Spleen (tissue), 11 donors: Measurements from ENCODE around the gene KCNJ12. TPM values are rescaled to one million over a fixed set of nuclear protein-coding genes. Genes with fewer than 3 reads are reported as not detected.
A peak's percentile ranks its signal among the peaks of the same experiment; 100 is the strongest.

ENCODE experiments used
- DNase-seq: peaks from one replicate; pipeline ENCODE4 v3.0.0-alpha.2; 2020
- H3K27ac ChIP-seq, 8 donors: fragments of 200-600 bp; sonication (generic) in 7 of 8; 1 replicate in 4 of 8; 2 replicates in 4 of 8; pipeline versions ENCODE4 v1.5.0 to v1.8.0; 2016 to 2021; ENCODE audit warnings: inconsistent platforms in 4 of 8, mild to moderate bottlenecking in 4 of 8, moderate library complexity in 1 of 8
- H3K27me3 ChIP-seq, 7 donors: fragments of 200-600 bp; sonication (generic) in 6 of 7; replicated peaks in 1 of 7; 1 replicate in 4 of 7; 2 replicates in 3 of 7; pipeline versions ENCODE4 v1.5.0 to v1.8.0; 2016 to 2021; ENCODE audit warnings: inconsistent platforms in 3 of 7, mild to moderate bottlenecking in 1 of 7
- H3K36me3 ChIP-seq, 6 donors: fragments of 200-600 bp; sonication (generic) in 5 of 6; 1 replicate in 4 of 6; 2 replicates in 2 of 6; pipeline versions ENCODE4 v1.5.0 to v1.8.0; 2016 to 2021; ENCODE audit warnings: inconsistent platforms in 2 of 6
- H3K4me1 ChIP-seq, 6 donors: fragments of 200-600 bp; sonication (generic) in 5 of 6; 1 replicate in 3 of 6; 2 replicates in 3 of 6; pipeline versions ENCODE4 v1.5.0 to v1.8.0; 2016 to 2021; ENCODE audit warnings: inconsistent platforms in 3 of 6
- H3K4me3 ChIP-seq, 8 donors: fragments of 200-600 bp; sonication (generic) in 7 of 8; 1 replicate in 4 of 8; 2 replicates in 4 of 8; pipeline versions ENCODE4 v1.5.0 to v1.8.0; 2016 to 2021; ENCODE audit warnings: inconsistent platforms in 4 of 8, mild to moderate bottlenecking in 4 of 8, moderate library complexity in 2 of 8
- H3K9me3 ChIP-seq, 8 donors: fragments of 200-600 bp; sonication (generic) in 7 of 8; 1 replicate in 4 of 8; 2 replicates in 4 of 8; pipeline versions ENCODE4 v1.5.0 to v1.8.0; 2016 to 2021; ENCODE audit warnings: inconsistent platforms in 4 of 8
- POLR2A ChIP-seq, 3 donors: fragments of 450-650 bp; IDR thresholded peaks; one replicate each; pipeline ENCODE4 v1.5.1; 2017; ENCODE audit warnings: antibody characterized with exemption in 3 of 3, mild to moderate bottlenecking in 1 of 3
- POLR2AphosphoS5 ChIP-seq, 3 donors: sonication (generic); formaldehyde crosslinking; IDR thresholded peaks; one replicate each; pipeline ENCODE4 v1.5.1; 2017; ENCODE audit warnings: antibody characterized with exemption in 3 of 3
- WGBS, 5 donors: extraction: QIAGEN DNeasy Blood & Tissue Kit in 3 of 5; methylation state at CpG; one replicate each; pipeline versions ENCODE4 v1.1.5 to v1.1.7; 2013 to 2018; 5-methylcytosine and 5-hydroxymethylcytosine counted together
- intact Hi-C: fragments of 100-400 bp; cut with DNase I; formaldehyde crosslinking; loops from one replicate; pipeline ENCODE4 v1.15.0; 2023; ENCODE audit warnings: low total_unique reads
- polyA plus RNA-seq, 3 donors: library from polyadenylated mRNA; stranded (reverse); fragments of 200-250 nt; gene quantifications; one replicate each; pipeline ENCODE4 v1.2.1, GENCODE V29; 2013
- total RNA-seq, 7 donors: library from RNA; depleted of rRNA in 3 of 7; stranded (reverse); fragments of >200 nt in 3 of 7; fragmentation: NEBNext Ultra II Directional in 4 of 7; extraction: Animal tissue kit (Norgen Biotek cat#: 25700) in 4 of 7; gene quantifications; one replicate each; pipeline versions ENCODE4 v1.1.0 to v1.2.1, GENCODE V29; 2016 to 2021
- TF ChIP-seq, protein P1 (sequence below), 11 experiments: fragments of 200-600 bp in 7 of 11; fragments of 450-650 bp in 4 of 11; sonication (generic) in 4 of 11; IDR thresholded peaks in 8 of 11; conservative IDR thresholded peaks in 3 of 11; 1 replicate in 7 of 11; 2 replicates in 4 of 11; pipeline versions ENCODE4 v1.4.0 to v1.8.0; 2016 to 2021; ENCODE audit warnings: antibody characterized with exemption in 11 of 11, inconsistent platforms in 4 of 11, mild to moderate bottlenecking in 1 of 11
- donor health status: healthy with polysubstance abuse.
- donor health status: DM: no; HTN: no; CAD: no; lungs with moderate emphysema.
- donor health status: DM: no; HTN: no; CAD: no.
- donor health status: Bipolar disorder and iron deficiency.
- donor health status: healthy.
- donor health status: DM: no; HTN: no; CAD: no.
- donor health status: DM: yes; HTN: yes; CAD: no.

Gene KCNJ12
- total and polyA plus RNA-seq, 10 donors, result 0.11 to 4.8 (median 2.2) TPM

DNA sequence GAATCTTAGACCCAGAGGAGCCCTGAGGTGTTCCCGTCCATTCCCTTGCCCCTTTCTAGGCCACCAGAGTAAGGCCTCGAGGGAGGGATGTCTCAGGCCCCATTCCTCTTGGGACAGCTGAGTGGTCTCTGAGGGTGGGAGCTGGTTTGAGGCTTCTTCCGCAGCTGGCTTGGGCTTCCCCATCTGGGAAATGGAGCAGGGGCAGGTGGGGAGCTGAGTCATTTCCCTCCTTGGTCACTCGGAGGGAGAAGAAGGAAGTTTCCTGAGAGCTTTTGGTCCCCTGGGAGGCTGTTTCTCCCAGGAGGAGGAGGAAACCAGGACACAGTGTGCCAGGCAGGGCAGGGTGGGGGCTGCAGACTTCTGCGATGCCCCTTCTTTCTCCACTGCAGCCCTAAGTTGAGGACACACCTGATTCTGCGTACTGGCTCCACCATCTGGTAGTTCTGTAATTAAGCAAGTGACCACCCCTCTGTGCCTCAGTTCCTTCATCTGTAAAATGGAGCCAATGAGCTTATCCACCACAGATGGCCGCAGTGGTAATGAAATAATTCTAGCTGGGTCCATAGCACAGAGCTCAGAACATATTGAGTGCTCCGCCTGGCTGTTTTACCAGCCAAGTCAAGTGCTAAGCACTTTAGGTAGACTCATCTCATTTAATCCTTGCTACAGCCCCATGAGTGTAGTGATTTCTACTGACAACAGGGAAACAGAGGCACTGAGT lies 1.6 kb upstream of the KCNJ12 start:
- WGBS, 5 donors, result 52 to 68% (median 65%) methylated on average over 8 of the region's 8 CpGs
- peaks cover 12 to 47% (median 32%) of the 10 kb centered on the region in 6 donors for H3K4me1 ChIP-seq
- no peak overlapping the region for H3K27ac ChIP-seq
- H3K27me3 ChIP-seq, result peaks cover 0 to 94% (median 43%) of the 10 kb centered on the region in 7 donors
- intact Hi-C loops, result no loop called here
- no peak for DNase-seq
- TF ChIP-seq, protein P1, sequence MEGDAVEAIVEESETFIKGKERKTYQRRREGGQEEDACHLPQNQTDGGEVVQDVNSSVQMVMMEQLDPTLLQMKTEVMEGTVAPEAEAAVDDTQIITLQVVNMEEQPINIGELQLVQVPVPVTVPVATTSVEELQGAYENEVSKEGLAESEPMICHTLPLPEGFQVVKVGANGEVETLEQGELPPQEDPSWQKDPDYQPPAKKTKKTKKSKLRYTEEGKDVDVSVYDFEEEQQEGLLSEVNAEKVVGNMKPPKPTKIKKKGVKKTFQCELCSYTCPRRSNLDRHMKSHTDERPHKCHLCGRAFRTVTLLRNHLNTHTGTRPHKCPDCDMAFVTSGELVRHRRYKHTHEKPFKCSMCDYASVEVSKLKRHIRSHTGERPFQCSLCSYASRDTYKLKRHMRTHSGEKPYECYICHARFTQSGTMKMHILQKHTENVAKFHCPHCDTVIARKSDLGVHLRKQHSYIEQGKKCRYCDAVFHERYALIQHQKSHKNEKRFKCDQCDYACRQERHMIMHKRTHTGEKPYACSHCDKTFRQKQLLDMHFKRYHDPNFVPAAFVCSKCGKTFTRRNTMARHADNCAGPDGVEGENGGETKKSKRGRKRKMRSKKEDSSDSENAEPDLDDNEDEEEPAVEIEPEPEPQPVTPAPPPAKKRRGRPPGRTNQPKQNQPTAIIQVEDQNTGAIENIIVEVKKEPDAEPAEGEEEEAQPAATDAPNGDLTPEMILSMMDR (IDR thresholded peaks at IDR 0.05 in 8 of 11, conservative IDR thresholded peaks at IDR 0.05 in 3 of 11), result no peak
- TF ChIP-seq POLR2A (IDR thresholded peaks at IDR 0.05), result no peak
- no peak for TF ChIP-seq POLR2AphosphoS5 (IDR thresholded peaks at IDR 0.05)
- no peaks in the 10 kb centered on the region for H3K9me3 ChIP-seq
- H3K36me3 ChIP-seq, result no peaks in the 10 kb centered on the region
- no peak overlapping the region for H3K4me3 ChIP-seq

DNA sequence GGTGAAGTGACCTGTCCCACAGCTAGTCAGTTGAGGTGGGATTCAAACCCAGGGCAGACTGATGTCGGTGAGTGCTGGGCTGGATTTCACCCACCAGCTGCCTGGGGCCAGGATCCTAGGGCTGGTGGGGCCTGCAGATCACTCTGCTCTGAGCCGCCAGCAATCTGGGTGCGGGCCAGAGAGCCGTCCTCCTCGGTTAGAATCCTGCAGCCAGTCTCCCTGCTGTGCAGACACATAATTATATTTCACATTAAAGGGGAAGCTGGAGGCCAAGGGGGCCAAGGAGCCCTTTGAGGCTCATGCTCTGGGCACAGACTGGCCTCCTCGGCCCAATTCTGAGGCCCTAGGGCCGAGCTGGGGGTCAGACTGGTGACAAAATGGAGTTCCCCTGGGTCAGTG lies 996 bp upstream of the KCNJ12 start:
- Histone ChIP-seq H3K27me3 (peaks cover 0 to 90% (median 43%) of the 10 kb centered on the region in 7 donors), H3K4me1 (peaks cover 12 to 52% (median 35%) of the 10 kb centered on the region in 6 donors), H3K9me3 (no peaks in the 10 kb centered on the region), H3K36me3 (no peaks in the 10 kb centered on the region), H3K4me3 (no peak overlapping the region), H3K27ac (no peak overlapping the region)
- intact Hi-C loops, result no loop called here
- DNase-seq, result no peak
- no peak for TF ChIP-seq POLR2A (IDR thresholded peaks at IDR 0.05)
- TF ChIP-seq, protein P1 (IDR thresholded peaks at IDR 0.05 in 8 of 11, conservative IDR thresholded peaks at IDR 0.05 in 3 of 11), result no peak
- no peak for TF ChIP-seq POLR2AphosphoS5 (IDR thresholded peaks at IDR 0.05)
- 78 to 87% (median 81%) methylated on average over 7 of the region's 7 CpGs for WGBS, 5 donors

DNA sequence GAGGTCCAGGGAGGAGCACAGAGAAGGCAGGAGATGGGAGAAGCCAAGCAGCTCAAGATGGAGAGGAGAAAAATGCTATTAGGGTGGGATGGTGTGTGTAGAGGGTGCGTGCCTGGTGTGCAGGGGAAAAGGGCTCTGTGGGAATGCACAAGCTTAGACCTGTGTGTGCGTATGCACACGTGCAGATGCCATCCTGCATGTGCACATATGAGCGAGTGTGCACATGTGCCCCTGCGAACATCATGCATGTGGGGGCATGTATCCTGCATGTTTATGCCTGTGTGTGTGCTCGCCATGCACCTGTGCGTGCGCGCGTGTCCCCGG lies 438 bp upstream of the KCNJ12 start:
- H3K36me3 ChIP-seq, result no peaks in the 10 kb centered on the region
- no peak overlapping the region for H3K27ac ChIP-seq
- peaks cover 0 to 84% (median 43%) of the 10 kb centered on the region in 7 donors for H3K27me3 ChIP-seq
- 47 to 59% (median 56%) methylated on average over 5 to 11 of the region's 11 CpGs for WGBS, 5 donors
- TF ChIP-seq, protein P1 (IDR thresholded peaks at IDR 0.05 in 8 of 11, conservative IDR thresholded peaks at IDR 0.05 in 3 of 11), result no peak
- no peak for TF ChIP-seq POLR2A (IDR thresholded peaks at IDR 0.05)
- TF ChIP-seq POLR2AphosphoS5 (IDR thresholded peaks at IDR 0.05), result no peak
- peak overlapping the region in 2 of 8 donors; percentile 46 to 65 for H3K4me3 ChIP-seq
- intact Hi-C loops, result no loop called here
- H3K9me3 ChIP-seq, result no peaks in the 10 kb centered on the region
- DNase-seq, result no peak
- H3K4me1 ChIP-seq, result peaks cover 12 to 52% (median 35%) of the 10 kb centered on the region in 6 donors
